Ishikawa (cell line): ENCODE measurements around the gene ZRANB2.

Experiments used
- CEBPB ChIP-seq: IDR thresholded peaks from 2 replicates; pipeline ENCODE4 v1.6.1; 2012
- EGR1 ChIP-seq: IDR thresholded peaks from 2 replicates; pipeline ENCODE4 v1.6.1; 2012
- EP300 ChIP-seq: IDR thresholded peaks from 2 replicates; pipeline ENCODE4 v1.6.1; 2012; ENCODE audit warnings: borderline replicate concordance
- FOXM1 ChIP-seq: IDR thresholded peaks from 2 replicates; pipeline ENCODE4 v1.6.1; 2012; ENCODE audit warnings: low read depth, borderline replicate concordance
- NFIC ChIP-seq: IDR thresholded peaks from 2 replicates; pipeline ENCODE4 v1.6.1; 2012
- RAD21 ChIP-seq: IDR thresholded peaks from 2 replicates; pipeline ENCODE4 v1.6.1; 2012; ENCODE audit warnings: low read depth
- REST ChIP-seq: IDR thresholded peaks from 2 replicates; pipeline ENCODE4 v1.6.1; 2012; ENCODE audit warnings: low read depth, mild to moderate bottlenecking
- TCF12 ChIP-seq: IDR thresholded peaks from 2 replicates; pipeline ENCODE4 v1.6.1; 2012; ENCODE audit warnings: low read depth
- TEAD4 ChIP-seq: IDR thresholded peaks from 2 replicates; pipeline ENCODE4 v1.6.1; 2012
- YY1 ChIP-seq: IDR thresholded peaks from 2 replicates; pipeline ENCODE4 v1.6.1; 2012; ENCODE audit warnings: low read depth
- ZBTB7A ChIP-seq: IDR thresholded peaks from 2 replicates; pipeline ENCODE4 v1.6.1; 2012; ENCODE audit warnings: low read depth
- TF ChIP-seq, protein P1 (sequence below): IDR thresholded peaks from 2 replicates; pipeline ENCODE4 v1.6.1; 2012
- TF ChIP-seq, protein P2 (sequence below): IDR thresholded peaks from 2 replicates; pipeline ENCODE4 v1.6.1; 2012

- TF ChIP-seq TEAD4 = no peak
- no peak for TF ChIP-seq REST
- TF ChIP-seq, protein P1, sequence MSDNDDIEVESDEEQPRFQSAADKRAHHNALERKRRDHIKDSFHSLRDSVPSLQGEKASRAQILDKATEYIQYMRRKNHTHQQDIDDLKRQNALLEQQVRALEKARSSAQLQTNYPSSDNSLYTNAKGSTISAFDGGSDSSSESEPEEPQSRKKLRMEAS = no peak
- no peak for TF ChIP-seq CEBPB
- TF ChIP-seq EP300 = no peak
- TF ChIP-seq YY1 = no peak
- no peak for TF ChIP-seq EGR1
- no peak for TF ChIP-seq RAD21
- TF ChIP-seq FOXM1 = no peak
- no peak for TF ChIP-seq ZBTB7A
- TF ChIP-seq TCF12 = no peak
- TF ChIP-seq, protein P2, sequence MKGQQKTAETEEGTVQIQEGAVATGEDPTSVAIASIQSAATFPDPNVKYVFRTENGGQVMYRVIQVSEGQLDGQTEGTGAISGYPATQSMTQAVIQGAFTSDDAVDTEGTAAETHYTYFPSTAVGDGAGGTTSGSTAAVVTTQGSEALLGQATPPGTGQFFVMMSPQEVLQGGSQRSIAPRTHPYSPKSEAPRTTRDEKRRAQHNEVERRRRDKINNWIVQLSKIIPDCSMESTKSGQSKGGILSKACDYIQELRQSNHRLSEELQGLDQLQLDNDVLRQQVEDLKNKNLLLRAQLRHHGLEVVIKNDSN = no peak
- no peak for TF ChIP-seq NFIC
These were observed 62.0 kb downstream of the ZRANB2 start for GRCh38 chr1:71018791-71019190.
